ENCODE results near the gene CADPS2.

The CADPS2 gene

GRCh38 chr7:122433765-122434164 lies 452.5 kb downstream of the CADPS2 start:
- no peak for TF ChIP-seq CTCF (conservative IDR thresholded peaks at IDR 0.05)
- no peak overlapping the region for H3K27ac ChIP-seq

GRCh38 chr7:122430710-122431109 lies 455.6 kb downstream of the CADPS2 start:
- TF ChIP-seq CTCF (conservative IDR thresholded peaks at IDR 0.05): no peak
- H3K27ac ChIP-seq: no peak overlapping the region

GRCh38 chr7:122429926-122430325 lies 456.3 kb downstream of the CADPS2 start:
- TF ChIP-seq CTCF (conservative IDR thresholded peaks at IDR 0.05): no peak
- no peak overlapping the region for H3K27ac ChIP-seq

- no peak for TF ChIP-seq CTCF (conservative IDR thresholded peaks at IDR 0.05)
- no peak overlapping the region for H3K27ac ChIP-seq
Measured at GRCh38 chr7:122425731-122426130, 460.5 kb downstream of the CADPS2 start.

DNA sequence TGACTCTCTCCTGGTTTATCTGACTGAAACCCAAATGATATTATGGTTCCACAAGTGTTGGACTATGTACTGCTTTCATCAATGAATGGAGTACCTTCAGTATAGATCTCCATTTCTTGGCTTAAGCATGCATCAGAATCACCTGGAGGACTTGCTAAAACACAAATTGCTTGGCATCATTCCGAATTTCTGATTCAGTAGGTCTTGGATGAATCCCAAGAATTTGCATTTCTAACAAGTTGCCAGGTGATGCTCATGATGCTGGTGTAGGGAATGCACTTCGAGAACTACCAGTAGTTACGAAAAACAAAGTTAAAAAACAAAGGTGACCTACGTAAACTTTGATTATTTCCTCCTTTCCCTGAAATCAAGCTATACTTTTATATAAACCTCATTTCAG lies 462.7 kb downstream of the CADPS2 start:
- no peak for TF ChIP-seq CTCF (conservative IDR thresholded peaks at IDR 0.05)
- no peak overlapping the region for H3K27ac ChIP-seq

DNA sequence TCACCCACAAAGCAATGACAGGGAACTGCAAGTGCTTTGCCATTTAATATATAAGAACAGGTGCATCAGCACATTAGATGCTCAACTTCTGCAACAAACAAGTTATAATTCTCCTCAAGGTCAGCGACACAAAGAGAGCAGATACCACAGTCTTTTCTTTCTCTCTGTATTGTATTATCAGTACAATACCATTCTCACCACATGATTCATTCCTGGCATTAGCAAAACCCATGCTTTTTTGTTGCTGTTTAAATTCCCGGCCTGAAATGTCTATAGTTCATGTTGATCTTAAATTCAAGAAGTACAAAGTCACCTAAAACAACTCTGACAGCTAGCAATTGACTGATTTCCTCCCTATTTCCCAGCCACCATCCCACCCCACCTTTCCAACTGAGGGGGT lies 469.9 kb downstream of the CADPS2 start:
- no peak overlapping the region for H3K27ac ChIP-seq
- no peak for TF ChIP-seq CTCF (conservative IDR thresholded peaks at IDR 0.05)

- no peak for TF ChIP-seq CTCF (conservative IDR thresholded peaks at IDR 0.05)
Measured at GRCh38 chr7:122415510-122415909, 470.8 kb downstream of the CADPS2 start.

GRCh38 chr7:122413339-122413738 lies 472.9 kb downstream of the CADPS2 start:
- no peak overlapping the region for H3K27ac ChIP-seq
- no peak for TF ChIP-seq CTCF (conservative IDR thresholded peaks at IDR 0.05)

More at GRCh38 chr7:122415510-122415909, 470.8 kb downstream of the CADPS2 start:
- H3K27ac ChIP-seq: no peak overlapping the region
